Measurements from ENCODE around the gene CTBP2.

CTBP2 gene

GRCh38 chr10:125049216-125049881, 111.0 kb downstream of the CTBP2 start:
- H3K9me3 ChIP-seq (ENCODE audit: control insufficient read depth, insufficient read depth, low read length), result no peaks in the 10 kb centered on the region
- no peaks in the 10 kb centered on the region for H3F3A ChIP-seq (ENCODE audit: control insufficient read depth, insufficient read depth)
- H3K27ac ChIP-seq (ENCODE audit: low read depth, low read length), result no peak overlapping the region
- no peaks in the 10 kb centered on the region for H4K20me1 ChIP-seq (ENCODE audit: control insufficient read depth, insufficient read depth, low read depth, low read length)
- no peaks in the 10 kb centered on the region for H3K9me2 ChIP-seq (replicated peaks; ENCODE audit: control insufficient read depth, low read length)
- no peak overlapping the region for H3K4me2 ChIP-seq (ENCODE audit: low read length)
- peaks cover 5% of the 10 kb centered on the region; the same call in 1 of the 2 replicates for H3K79me2 ChIP-seq (ENCODE audit: control insufficient read depth, low read length)
- no peaks in the 10 kb centered on the region for H3K27me3 ChIP-seq (ENCODE audit: control insufficient read depth, low read length)
- H3K4me1 ChIP-seq (ENCODE audit: control insufficient read depth, low read length), result peaks cover 14% of the 10 kb centered on the region; the same call in 1 of the 2 replicates
- TF ChIP-seq CTCF (IDR thresholded peaks at IDR 0.05; ENCODE audit: low read depth, low read length, poor library complexity, severe bottlenecking) (no peak), EZH2phosphoT487 (IDR thresholded peaks at IDR 0.05; ENCODE audit: borderline replicate concordance, low read length) (no peak)
- H3K4me3 ChIP-seq (ENCODE audit: low read length), result no peak overlapping the region
- no peaks in the 10 kb centered on the region for H3K36me3 ChIP-seq (ENCODE audit: control insufficient read depth, low read length)

DNA sequence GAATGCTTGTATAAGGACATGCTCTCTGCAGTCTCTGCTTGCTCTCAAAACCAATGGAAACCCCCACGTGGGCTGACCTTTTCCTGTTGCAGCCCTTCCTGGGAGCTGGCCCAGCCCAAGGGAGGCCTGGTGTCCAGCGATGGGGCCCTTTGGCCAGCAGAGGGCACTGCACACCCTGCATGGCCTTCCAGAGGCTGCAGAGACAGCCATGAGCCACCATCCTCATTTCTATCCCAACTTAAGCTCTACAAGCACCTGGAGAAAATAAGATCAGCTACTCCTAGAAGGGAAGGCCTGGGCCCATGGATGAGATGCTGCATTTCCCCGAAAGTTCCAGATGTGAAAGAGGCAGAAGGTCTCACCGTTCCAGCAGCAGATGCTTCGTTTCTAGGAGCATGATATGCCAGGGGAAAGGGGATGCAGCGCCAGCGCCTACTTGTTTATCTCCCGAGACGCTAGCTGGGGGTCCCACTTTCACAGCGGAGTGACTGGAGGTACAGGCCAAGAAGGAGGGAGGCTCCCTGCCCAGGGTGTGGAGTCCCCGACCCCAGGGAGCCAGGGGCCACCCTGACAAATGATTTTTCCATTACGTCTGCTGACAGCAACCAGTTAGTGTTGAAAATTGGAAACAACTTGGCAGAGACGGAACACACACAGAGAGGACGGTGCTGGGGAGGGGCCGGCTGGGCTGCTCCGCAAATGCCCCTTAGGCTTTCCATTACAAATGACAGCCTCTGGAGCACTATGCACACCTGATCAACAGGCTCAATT, 112.1 kb downstream of the CTBP2 start:
- H4K20me1 ChIP-seq (ENCODE audit: control insufficient read depth, insufficient read depth, low read depth, low read length), result no peaks in the 10 kb centered on the region
- peaks cover 5% of the 10 kb centered on the region; the same call in 1 of the 2 replicates for H3K79me2 ChIP-seq (ENCODE audit: control insufficient read depth, low read length)
- peaks cover 14% of the 10 kb centered on the region; the same call in 1 of the 2 replicates for H3K4me1 ChIP-seq (ENCODE audit: control insufficient read depth, low read length)
- no peaks in the 10 kb centered on the region for H3K27me3 ChIP-seq (ENCODE audit: control insufficient read depth, low read length)
- peak; percentile 94 for TF ChIP-seq CTCF (IDR thresholded peaks at IDR 0.05; ENCODE audit: low read depth, low read length, poor library complexity, severe bottlenecking)
- TF ChIP-seq EZH2phosphoT487 (IDR thresholded peaks at IDR 0.05; ENCODE audit: borderline replicate concordance, low read length), result no peak
- no peaks in the 10 kb centered on the region for H3F3A ChIP-seq (ENCODE audit: control insufficient read depth, insufficient read depth)
- no peak overlapping the region for H3K27ac ChIP-seq (ENCODE audit: low read depth, low read length)
- no peaks in the 10 kb centered on the region for H3K36me3 ChIP-seq (ENCODE audit: control insufficient read depth, low read length)
- no peaks in the 10 kb centered on the region for H3K9me3 ChIP-seq (ENCODE audit: control insufficient read depth, insufficient read depth, low read length)
- no peaks in the 10 kb centered on the region for H3K9me2 ChIP-seq (replicated peaks; ENCODE audit: control insufficient read depth, low read length)
- no peak overlapping the region for H3K4me2 ChIP-seq (ENCODE audit: low read length)
- H3K4me3 ChIP-seq (ENCODE audit: low read length), result no peak overlapping the region

- H4K20me1 ChIP-seq (ENCODE audit: control insufficient read depth, insufficient read depth, low read depth, low read length), result no peaks in the 10 kb centered on the region
- no peak overlapping the region for H3K4me3 ChIP-seq (ENCODE audit: low read length)
- H3K27me3 ChIP-seq (ENCODE audit: control insufficient read depth, low read length), result no peaks in the 10 kb centered on the region
- no peak overlapping the region for H3K27ac ChIP-seq (ENCODE audit: low read depth, low read length)
- H3F3A ChIP-seq (ENCODE audit: control insufficient read depth, insufficient read depth), result no peaks in the 10 kb centered on the region
- TF ChIP-seq CTCF (IDR thresholded peaks at IDR 0.05; ENCODE audit: low read depth, low read length, poor library complexity, severe bottlenecking), result no peak
- TF ChIP-seq EZH2phosphoT487 (IDR thresholded peaks at IDR 0.05; ENCODE audit: borderline replicate concordance, low read length), result no peak
- H3K4me1 ChIP-seq (ENCODE audit: control insufficient read depth, low read length), result peaks cover 5% of the 10 kb centered on the region; the same call in 1 of the 2 replicates
- H3K4me2 ChIP-seq (ENCODE audit: low read length), result no peak overlapping the region
- H3K9me3 ChIP-seq (ENCODE audit: control insufficient read depth, insufficient read depth, low read length), result no peaks in the 10 kb centered on the region
- peaks cover 5% of the 10 kb centered on the region; the same call in 1 of the 2 replicates for H3K79me2 ChIP-seq (ENCODE audit: control insufficient read depth, low read length)
- H3K9me2 ChIP-seq (replicated peaks; ENCODE audit: control insufficient read depth, low read length), result no peaks in the 10 kb centered on the region
- no peaks in the 10 kb centered on the region for H3K36me3 ChIP-seq (ENCODE audit: control insufficient read depth, low read length)
Measured at GRCh38 chr10:125043841-125044658, 116.3 kb downstream of the CTBP2 start.
